Colonic mucosa (tissue), 2 donors: ENCODE results near the gene STK17B. TPM values are rescaled to one million over a fixed set of nuclear protein-coding genes. Genes with fewer than 3 reads are reported as not detected.

Source experiments
- total RNA-seq, 2 donors: library from RNA; stranded (reverse); fragmentation: NEBNext Ultra II Directional in 1 of 2; extraction: Animal tissue kit (Norgen Biotek cat#: 25700) in 1 of 2; gene quantifications; one replicate each; pipeline ENCODE4 v1.2.1, GENCODE V29; 2021
- donor health status: DM: no; HTN: no; CAD: no.
- donor health status: DM: no; HTN: no; CAD: no.

STK17B gene
- total RNA-seq, 2 donors from 2014 or later = 13.9 to 40.5 TPM

Other genes starting within 250 kb of the STK17B start
- 1 to 10 TPM in 1 of 2 donors, under 1 TPM in 1; 0.91 to 2.0 TPM for gene DNAH7, start 102.7 kb downstream of the STK17B start, total RNA-seq